ENCODE data around the gene GAA.
"Not testable (repeated sequence)": the region's sequence is repeated elsewhere in the genome, so short reads cannot be mapped to it uniquely, and the experiment has no call there.

GAA gene

DNA sequence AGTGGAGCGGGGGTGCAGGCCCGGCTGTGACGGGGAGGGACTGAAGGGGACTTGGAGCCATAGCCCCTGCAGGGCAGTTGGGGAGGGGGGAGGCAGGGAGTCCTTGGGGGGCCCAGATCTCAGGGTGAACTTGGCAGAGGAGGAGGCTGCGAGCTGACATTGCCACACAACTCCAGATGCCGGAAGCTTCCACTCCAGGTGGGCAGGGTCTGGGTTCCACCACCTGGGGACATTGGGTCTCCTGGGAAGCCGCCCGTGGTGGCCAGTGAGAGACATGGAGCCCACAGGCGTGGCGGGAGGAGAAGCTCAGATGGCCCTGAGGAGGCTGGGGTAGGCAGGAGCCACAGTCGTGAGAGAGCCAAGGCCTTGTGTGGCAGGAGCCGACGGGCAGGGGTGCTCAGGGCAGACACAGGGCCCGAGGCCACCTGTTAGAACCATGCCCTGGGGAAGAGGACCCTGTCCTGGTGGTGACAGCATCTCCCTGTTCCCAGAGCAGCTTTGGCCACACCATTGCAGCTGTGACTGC lies 18.2 kb upstream of the GAA start:
- DNase-seq (ENCODE audit: low read depth), result no peak

DNA sequence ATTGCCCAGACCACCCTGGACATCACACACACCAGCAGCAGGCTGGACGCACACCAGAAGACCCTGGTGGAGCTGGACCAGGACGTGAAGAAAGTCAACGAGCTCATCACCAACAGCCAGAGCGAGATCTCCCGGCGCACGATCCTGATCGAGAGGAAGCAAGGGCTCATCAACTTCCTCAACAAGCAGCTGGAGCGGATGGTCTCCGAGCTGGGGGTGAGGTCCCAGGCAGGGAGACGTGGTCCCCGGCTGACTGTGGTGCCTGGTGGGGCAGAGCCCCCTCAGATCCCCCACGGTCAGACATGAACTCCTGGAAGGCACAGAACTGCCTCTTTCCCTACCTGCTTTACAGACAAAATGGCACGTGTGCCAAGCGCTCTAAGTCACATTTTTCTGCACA lies 16.6 kb upstream of the GAA start:
- DNase-seq (ENCODE audit: low read depth), result no peak

DNA sequence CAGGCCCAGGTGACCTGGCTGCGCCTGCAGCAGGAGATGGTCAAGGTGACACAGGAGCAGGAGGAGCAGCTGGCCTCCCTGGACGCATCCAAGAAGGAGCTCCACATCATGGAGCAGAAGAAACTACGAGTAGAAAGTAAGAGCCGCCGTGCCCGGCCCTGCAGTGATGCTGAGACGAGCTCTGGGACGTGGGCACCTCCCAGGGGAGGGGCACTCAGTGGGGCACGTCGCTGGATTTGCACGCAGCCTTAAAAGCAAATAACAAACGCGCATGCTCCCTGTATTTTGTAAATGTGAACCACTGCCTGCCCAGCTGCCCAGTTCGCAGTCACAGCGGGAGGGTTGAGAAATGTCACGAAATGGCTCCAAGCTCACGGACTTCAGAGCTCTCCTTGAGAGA lies 15.3 kb upstream of the GAA start:
- DNase-seq (ENCODE audit: low read depth), result no peak

DNA sequence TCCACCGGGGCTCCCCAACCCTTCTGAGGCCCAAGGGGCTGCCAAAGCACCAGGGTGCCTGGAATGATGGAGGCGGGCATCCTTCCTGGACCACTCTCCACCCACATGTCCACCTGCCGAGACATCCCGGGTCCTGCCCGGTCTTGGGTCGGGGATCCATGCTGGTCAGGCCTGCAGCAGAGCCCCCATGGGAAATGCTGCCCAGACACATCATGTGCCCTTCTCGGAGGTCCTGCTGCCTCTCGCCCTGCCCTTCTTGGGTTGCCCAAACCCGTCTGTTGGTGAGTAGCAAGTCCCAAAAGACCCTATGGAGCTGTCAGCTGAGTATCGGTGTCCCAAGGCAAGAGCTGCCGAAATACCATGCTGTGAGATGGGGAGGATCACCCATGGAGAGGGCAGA lies 14.8 kb upstream of the GAA start:
- DNase-seq (ENCODE audit: low read depth), result no peak

DNA sequence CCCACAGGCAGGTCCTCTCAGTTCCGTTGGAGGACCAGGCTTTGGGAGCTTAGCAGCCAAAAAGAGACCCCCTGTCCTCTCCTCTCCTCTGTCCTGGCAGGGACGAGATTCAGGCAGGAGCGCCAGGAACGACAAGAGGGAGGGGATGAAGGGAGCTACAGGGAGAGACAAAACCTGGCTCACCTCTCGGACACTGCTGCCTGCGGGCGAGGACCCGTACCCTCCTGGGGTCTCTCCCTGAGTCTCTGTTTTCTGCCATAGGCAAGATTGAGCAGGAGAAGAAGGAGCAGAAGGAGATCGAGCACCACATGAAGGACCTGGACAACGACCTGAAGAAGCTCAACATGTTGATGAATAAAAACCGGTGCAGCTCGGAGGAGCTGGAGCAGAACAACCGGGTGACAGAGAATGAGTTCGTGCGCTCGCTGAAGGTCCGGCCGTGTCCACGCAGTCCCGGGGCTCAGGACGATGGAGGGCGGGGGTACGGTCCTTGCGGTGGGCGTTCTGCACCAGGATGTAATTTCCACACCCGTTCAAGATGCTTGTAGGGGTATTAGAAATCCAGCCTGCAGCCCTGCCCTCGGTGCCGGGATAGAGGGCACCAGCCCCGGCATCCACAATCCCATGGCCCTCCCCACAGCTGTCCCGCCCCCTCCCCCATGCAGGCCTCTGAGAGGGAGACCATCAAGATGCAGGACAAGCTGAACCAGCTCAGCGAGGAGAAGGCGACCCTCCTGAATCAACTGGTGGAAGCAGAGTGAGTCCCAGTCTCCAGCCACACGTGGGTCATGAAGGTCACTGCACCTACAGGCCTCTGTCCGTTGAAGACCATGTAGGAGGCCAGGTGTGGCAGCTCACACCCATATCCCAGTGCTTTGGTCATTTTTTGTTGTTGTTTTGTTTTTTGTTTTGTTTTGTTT lies 13.8 kb upstream of the GAA start:
- no peak for DNase-seq (ENCODE audit: low read depth)

DNA sequence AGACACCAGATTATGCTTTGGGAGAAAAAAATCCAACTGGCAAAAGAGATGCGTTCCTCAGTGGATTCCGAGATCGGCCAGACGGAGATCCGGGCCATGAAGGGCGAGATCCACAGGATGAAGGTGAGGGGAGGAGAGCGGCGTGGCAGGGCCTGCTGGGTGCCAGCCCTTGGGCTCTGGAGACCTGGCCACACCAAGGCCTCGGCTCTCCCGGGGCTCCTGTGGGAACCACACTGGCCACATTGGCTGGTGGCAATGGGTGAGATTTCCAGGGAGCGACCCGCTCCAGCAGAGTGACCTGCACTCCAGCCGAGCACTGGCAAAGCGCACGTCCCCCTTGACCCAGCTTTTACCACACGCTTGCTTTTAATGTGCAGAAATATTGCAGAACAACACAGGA lies 11.6 kb upstream of the GAA start:
- no peak for DNase-seq (ENCODE audit: low read depth)

DNA sequence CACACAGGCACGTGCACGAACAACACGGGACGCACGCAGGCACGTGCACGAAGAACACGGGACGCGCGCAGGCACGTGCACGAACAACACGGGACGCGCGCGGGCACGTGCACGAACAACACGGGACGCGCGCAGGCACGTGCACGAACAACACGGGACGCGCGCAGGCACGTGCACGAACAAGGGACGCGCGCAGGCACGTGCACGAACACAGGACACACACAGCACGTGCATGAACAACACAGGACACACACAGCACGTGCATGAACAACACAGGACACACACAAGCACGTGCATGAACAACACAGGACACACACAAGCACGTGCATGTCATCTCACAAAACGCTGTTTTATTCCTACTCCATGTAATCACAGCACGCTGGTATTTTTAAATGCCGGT lies 11.2 kb upstream of the GAA start:
- not testable (repeated sequence) for DNase-seq (ENCODE audit: low read depth)

DNA sequence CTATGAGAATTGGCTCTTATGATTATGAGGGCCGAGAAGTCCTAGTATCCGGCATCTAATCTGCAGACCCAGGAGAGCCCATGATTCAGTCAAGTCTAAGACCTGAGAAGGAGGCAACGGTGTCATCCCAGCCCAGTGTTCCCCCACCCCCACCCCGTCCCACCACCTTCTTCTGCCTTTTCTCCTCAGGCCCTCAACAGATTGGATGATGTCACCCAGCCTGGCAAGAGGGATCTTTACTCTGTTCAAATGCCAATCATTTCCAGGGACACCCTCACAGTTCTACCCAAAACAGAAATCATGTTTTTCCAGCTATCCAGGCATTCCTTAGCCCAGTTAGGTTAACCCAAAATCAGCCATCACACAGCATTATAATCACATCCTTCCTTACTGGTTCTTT lies 10.0 kb upstream of the GAA start:
- DNase-seq (ENCODE audit: low read depth), result no peak

DNA sequence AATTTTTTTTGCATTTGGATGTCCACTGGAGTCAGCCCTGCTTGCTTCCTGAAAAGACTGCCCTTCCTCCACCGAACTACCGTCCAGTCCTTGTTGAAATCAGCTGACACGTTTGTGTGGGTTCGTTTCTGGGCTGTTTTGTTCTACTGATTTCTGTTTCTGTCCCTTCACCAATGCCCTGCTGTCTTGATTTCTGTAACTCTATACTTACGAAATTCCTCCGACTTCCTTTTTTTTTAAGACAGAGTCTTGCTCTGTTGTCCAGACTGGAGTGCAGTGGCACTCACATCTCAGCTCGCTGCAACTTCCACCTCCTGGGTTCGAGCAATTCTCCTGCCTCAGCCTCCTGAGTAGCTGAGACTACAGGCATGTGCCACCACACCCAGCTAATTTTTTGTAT lies 8.4 kb upstream of the GAA start:
- DNase-seq (ENCODE audit: low read depth), result no peak

DNA sequence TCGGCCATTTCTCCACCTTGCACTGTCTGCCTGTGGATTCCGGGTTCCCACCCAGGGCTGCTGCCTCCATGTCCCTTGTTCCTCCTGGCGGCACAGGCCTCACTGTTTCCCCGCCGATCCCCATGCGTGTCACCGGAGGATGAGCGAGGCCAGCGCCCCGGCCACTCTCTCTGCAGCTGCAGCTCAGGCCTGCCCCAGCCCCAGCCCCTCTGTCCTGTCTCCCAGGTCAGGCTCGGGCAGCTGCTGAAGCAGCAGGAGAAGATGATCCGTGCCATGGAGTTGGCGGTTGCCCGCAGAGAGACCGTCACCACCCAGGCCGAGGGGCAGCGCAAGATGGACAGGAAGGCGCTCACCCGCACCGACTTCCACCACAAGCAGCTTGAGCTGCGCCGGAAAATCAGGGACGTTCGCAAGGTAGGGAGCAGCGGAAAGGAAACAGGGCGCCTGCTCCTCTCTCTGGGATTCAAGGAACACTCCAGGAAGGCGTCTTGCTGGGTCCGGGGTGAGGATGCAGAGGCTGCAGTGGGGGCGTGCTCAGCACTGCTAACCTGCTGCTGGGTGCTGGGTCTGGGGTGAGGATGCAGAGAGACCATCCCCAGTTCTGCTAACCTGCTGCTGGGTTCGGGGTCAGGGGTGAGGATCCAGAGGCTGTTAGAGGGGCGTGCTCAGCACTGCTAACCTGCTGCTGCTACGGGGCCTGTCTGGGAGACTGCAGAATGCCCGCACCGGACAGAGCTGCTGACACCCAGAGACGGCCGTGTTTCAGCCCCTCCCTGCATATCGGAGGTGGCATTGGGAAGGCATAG lies 6.1 kb upstream of the GAA start:
- DNase-seq (ENCODE audit: low read depth), result no peak

DNA sequence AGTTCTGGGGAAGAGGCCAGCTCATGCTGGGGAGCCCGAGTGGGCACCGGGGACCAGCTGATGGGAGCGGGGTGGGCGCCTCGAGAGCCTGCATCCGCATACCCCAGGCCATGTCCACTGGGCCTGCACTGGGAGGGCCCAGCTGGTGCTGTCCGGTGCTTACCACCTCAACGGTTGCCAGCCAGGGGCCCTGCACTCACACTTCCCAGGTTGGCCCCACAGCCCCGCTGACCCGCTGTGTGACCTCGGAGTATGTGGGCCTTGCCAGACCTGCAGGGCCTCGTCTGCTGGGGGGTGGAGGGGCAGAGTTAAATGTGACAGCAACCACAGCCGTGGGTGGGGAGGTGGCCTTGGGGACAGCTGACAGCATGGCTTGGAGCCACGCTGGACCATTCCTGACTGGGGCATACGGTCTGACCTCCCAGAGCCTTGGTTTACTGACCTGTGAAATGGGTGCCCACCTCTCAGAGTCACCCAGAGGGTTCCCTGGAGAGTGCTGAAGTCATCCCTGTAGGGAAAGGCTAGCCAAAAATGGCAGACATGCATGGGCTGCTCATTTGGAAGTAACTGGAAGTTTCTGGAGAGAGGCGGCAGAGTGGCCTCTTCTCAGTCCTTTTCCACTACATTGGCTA lies 5.4 kb upstream of the GAA start:
- DNase-seq (ENCODE audit: low read depth), result no peak

DNA sequence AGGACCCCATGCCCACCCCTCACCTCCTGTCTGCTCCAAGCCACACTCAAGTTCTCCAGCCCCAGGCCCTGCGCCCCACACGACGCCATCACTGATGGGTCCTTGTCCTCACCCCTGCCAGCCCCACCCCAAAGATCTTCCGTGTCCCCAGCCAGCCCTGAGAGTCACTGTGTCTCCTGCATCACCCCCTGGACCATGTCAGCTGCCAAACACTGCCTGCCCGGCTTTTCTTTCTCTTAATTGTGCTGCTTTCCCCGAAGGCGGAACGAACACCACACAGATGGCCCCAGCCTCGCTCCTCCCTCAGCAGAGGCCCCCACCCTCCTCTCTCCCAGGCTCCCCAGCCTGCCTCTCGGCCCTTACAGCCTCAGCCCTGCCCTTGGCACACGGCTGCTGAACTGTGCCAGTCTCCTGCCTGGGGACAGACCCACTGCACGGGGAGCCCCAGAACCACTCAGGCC lies 4.8 kb upstream of the GAA start:
- DNase-seq (ENCODE audit: low read depth), result no peak

DNA sequence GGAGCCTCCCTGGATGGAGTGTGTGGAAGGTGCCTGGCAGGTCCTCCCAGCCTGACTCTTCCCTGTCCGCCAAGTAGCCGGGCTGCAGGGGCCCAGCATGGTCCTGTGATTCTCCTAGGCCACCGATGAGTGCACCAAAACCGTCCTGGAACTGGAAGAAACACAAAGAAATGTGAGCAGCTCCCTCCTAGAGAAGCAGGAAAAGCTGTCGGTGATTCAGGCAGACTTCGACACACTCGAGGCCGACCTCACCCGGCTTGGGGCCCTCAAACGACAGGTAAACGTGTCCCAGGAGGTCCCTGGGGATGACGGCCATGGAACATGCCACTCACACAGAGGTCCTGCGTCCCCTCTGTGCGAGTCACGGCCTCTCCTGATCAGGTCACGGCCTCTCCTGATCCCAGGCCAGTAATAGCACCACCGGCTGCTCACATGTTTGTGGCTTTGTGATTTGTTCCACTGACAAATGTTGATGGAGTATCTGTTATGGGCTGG lies 4.2 kb upstream of the GAA start:
- DNase-seq (ENCODE audit: low read depth), result no peak

DNA sequence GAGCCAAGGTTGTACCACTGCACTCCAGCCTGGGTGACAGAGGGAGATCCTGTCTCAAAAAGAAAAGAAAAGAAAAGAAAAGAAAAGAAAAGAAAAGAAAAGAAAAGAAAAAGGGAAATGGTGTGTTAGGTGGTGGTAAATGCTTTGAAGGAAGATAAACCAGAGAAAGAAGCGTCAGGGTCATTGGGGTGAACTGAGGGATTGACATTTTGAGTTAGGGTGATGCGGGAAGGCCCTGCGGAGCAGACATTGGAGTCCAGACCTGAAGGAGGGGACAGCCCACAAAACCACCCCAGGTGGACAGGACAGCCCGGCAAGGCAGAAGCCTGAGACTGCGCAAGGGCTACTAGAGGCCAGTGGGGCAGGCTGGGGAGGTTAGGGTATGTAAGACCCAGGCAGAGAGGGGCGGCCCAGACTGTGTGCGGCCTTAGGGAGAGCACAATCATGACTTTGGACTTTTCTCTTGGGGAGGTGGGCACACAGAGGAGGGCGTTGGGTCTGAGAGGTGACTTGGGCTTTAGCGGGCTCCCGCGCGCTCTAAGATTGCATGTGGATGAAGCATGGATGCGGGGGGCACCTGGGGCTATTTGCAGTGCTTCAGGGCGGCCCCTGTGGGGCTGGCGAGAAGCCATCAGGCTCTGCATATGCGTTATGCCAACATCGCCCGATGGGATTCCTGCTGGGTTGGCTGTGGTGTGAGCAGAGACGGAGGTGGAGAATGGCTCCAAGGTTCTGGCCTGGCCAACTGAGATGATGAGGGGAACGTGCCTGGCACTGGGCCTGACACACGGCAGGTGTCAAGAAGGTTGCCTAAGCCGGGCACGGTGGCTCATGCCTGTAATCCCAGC lies 3.3 kb upstream of the GAA start:
- no peak for DNase-seq (ENCODE audit: low read depth)

DNA sequence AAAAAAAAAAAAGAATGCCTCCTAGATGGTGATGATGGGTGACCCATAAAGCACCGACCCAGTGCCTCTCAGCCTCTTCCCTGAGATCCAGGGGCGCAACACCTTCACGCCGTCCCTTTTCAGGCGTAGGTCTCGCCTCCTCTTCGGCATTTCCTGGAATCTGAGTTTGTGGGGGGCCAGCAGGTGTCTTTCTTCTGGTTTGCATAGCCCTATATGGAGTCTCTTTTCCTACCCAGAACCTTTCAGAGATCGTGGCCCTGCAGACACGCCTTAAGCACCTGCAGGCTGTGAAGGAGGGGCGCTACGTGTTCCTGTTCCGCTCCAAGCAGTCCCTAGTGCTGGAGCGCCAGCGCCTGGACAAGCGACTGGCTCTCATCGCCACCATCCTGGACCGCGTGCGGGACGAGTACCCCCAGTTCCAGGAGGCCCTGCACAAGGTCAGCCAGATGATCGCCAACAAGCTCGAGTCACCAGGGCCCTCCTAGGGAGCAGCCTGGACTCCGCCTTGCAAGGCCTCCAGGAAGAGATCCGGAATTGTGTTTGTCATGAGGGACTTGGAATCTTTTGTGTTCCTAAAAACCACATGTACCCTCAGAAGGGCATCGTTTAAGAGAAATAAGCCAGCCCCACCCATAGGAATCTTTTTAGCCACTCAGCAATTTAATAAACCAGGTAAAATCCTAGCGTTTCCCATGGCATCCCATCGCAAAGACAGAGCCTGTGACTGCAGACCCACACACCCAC lies 1.9 kb upstream of the GAA start:
- DNase-seq (ENCODE audit: low read depth), result no peak

DNA sequence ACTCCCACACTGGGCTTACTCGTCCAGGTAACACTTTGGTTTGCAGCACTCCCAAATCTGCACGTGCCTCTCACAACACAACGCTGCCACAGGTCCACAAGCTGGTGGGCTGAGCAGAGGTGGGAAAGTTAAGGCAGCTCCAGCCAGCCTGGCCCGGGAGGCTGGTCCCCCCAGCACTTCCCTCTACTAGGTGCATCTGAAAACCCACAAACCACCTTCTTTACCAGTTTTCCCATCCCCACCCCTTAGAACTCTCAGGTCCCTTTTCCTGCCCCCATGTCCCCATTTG lies 1.4 kb upstream of the GAA start:
- no peak for DNase-seq (ENCODE audit: low read depth)

DNA sequence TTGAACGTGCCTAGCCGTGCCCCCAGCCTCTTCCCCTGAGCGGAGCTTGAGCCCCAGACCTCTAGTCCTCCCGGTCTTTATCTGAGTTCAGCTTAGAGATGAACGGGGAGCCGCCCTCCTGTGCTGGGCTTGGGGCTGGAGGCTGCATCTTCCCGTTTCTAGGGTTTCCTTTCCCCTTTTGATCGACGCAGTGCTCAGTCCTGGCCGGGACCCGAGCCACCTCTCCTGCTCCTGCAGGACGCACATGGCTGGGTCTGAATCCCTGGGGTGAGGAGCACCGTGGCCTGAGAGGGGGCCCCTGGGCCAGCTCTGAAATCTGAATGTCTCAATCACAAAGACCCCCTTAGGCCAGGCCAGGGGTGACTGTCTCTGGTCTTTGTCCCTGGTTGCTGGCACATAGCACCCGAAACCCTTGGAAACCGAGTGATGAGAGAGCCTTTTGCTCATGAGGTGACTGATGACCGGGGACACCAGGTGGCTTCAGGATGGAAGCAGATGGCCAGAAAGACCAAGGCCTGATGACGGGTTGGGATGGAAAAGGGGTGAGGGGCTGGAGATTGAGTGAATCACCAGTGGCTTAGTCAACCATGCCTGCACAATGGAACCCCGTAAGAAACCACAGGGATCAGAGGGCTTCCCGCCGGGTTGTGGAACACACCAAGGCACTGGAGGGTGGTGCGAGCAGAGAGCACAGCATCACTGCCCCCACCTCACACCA lies 724 bp downstream of the GAA start:
- DNase-seq (ENCODE audit: low read depth), result no peak

DNA sequence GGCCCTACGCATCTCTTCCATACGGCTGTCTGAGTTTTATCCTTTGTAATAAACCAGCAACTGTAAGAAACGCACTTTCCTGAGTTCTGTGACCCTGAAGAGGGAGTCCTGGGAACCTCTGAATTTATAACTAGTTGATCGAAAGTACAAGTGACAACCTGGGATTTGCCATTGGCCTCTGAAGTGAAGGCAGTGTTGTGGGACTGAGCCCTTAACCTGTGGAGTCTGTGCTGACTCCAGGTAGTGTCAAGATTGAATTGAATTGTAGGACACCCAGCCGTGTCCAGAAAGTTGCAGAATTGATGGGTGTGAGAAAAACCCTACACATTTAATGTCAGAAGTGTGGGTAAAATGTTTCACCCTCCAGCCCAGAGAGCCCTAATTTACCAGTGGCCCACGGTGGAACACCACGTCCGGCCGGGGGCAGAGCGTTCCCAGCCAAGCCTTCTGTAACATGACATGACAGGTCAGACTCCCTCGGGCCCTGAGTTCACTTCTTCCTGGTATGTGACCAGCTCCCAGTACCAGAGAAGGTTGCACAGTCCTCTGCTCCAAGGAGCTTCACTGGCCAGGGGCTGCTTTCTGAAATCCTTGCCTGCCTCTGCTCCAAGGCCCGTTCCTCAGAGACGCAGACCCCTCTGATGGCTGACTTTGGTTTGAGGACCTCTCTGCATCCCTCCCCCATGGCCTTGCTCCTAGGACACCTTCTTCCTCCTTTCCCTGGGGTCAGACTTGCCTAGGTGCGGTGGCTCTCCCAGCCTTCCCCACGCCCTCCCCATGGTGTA lies 1.5 kb downstream of the GAA start:
- DNase-seq (ENCODE audit: low read depth), result no peak

DNA sequence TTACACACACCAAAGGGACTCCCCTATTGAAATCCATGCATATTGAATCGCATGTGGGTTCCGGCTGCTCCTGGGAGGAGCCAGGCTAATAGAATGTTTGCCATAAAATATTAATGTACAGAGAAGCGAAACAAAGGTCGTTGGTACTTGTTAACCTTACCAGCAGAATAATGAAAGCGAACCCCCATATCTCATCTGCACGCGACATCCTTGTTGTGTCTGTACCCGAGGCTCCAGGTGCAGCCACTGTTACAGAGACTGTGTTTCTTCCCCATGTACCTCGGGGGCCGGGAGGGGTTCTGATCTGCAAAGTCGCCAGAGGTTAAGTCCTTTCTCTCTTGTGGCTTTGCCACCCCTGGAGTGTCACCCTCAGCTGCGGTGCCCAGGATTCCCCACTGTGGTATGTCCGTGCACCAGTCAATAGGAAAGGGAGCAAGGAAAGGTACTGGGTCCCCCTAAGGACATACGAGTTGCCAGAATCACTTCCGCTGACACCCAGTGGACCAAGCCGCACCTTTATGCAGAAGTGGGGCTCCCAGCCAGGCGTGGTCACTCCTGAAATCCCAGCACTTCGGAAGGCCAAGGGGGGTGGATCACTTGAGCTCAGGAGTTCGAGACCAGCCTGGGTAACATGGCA lies 2.2 kb downstream of the GAA start:
- no peak for DNase-seq (ENCODE audit: low read depth)

Data from stimulated activated CD8-positive, alpha-beta memory T cell treated with anti-CD3 and anti-CD28 coated beads, Interleukin-15, amount 100 ng/mL, for 24 hours (primary cell).